HG03558 (cell line): ENCODE data around the gene CPOX.
"Not testable (repeated sequence)": the region's sequence is repeated elsewhere in the genome, so short reads cannot be mapped to it uniquely, and the experiment has no call there.

Source experiments
- ATAC-seq: cut with Tn5 transposase; IDR thresholded peaks from one replicate; pipeline ENCODE4 v1.9.1; 2021; ENCODE audit warnings: moderate number of reproducible peaks; ENCODE audit not compliant: unreplicated experiment; ENCODE audit errors: extremely low read depth

CPOX gene

DNA sequence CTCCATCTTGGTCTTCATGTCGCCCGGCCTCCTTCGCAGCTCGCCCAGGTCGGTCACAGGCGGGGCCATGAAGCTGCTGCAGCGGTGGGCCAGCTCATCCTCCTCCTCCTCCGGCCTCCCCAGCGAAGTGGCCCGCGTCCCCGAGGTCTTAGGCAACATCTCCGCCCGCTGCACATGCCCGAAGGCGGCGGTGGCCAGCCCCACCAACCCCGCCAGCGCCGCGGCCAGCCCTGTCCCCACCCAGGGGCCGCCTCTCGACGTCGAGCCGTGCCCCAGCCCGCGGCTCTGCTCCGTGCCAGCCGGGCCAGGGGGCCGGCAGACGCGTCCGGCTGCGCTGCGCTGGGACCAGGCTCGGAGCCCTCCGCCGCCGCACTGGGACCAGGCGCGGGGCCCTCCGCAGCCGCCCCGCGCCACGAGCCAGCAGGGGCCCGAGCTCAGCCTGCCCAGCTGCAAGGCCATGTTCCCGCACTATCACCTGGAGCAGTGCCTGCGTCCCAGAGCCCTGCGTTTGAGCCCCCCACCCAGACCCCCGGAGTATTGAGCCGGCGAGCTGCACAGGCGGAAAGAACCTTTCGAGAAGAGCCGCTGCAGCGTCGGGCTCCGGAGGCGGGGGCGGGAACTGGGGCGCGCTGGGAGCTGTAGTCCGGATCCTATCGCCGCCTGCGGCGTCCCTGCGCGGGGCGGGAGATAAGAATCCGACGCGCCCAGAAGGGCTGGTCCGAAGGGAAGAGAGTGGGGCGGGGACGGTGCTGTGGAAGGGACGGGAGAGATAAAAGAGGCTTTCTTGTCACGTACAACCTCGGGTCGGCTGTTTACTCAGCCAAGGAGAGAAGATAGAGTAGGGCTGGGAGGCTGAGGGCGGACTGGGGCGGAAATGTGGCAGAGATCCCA, at the start of gene CPOX:
CPOX (minus strand) TSS at position 566 of the 891 bp plus-strand sequence; CDS start at position 459, 107 bp downstream.
- peak; percentile 91 for ATAC-seq

DNA sequence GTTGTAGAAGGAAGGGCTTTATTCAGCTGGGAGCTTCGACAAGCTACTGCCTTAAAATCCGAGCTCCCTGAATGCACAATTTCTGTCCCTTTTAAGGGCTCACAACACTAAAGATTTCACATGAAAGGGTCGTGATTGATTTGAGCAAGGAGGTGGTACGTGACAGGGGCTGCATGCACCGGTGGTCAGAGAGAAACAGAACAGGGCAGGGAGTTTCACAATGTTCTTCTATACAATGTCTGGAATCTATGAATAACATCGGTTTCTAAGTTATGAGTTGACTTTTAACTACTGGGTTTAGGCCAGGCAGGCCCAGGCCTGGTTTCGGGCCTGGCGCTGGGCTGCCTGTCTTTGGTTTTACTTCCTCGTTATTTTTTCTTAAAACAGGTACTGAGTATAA, 49.4 kb upstream of the CPOX start:
- not testable (repeated sequence) for ATAC-seq

DNA sequence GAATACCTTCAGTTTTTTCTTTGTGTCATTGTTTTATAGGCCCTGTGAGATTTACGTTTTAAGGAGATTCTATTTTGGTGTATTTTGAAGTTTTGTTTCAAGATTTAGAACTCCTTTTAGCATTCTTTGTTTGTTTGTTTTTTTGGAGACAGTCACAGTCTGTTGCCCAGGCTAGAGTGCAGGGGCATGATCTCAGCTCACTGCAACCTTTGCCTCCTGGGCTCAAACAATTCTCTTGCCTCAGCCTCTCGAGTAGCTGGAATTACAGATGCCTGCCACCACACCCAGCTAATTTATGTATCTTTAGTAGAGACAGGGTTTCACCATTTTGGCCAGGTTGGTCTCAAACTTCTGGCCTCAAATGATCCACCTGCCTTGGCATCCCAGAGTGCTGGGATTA, 48.3 kb upstream of the CPOX start:
- ATAC-seq, result not testable (repeated sequence)

DNA sequence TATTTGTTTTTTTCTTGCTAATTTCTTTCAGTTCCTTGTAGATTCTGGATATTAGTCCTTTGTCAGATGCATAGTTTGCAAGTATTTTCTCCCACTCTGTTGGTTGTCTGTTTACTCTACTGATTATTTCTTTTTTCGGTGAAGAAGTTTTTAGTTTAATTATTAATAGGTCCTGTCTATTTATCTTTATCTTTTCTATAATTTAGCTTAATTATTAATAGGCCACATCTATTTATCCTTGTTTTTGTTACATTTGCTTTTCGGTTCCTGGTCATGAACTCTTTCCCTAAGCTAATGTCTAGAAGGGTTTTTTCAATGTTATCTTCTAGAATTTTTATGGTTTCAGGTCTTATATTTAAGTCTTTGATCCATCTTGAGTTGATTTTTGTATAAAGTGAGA, 45.1 kb upstream of the CPOX start:
- ATAC-seq, result not testable (repeated sequence)

DNA sequence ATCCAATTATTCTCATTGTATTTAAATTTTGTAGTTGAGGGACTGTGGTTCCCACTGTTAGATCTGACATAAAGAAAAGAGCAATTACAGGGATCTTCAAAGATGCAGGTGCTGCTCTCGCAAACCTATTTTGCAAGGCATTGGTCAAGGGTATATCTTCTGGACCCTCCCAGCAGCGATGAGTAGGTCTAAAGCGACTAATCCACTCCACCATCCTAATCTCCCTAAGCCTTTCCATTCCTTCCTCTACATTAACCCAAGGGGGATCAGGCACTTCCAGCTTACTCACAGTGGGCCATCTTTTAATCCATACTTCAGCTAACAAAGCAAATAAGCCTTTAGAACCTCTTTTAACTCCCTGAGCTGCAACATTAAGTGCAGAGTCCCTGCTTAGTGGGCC, 37.0 kb upstream of the CPOX start:
- no peak for ATAC-seq

DNA sequence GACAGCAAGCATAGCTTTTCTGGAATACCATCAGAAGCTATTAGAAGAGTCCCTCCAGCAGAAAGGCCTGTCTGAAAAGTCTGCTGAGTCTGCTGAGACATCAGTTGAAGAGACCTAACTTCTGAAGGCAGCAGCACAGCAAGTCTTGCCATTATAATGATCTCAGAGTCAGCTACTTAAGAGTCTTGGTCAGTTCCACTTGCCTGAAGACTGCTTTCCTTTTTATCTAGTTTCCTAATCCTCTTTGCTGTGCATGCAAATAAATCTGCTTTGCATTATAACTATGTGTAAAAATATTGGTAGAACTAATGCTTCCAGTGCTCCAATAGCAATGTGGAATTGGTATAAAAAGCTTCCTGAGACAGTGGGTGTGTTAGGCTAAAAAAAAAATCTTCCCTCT, 34.9 kb upstream of the CPOX start:
- ATAC-seq, result no peak

DNA sequence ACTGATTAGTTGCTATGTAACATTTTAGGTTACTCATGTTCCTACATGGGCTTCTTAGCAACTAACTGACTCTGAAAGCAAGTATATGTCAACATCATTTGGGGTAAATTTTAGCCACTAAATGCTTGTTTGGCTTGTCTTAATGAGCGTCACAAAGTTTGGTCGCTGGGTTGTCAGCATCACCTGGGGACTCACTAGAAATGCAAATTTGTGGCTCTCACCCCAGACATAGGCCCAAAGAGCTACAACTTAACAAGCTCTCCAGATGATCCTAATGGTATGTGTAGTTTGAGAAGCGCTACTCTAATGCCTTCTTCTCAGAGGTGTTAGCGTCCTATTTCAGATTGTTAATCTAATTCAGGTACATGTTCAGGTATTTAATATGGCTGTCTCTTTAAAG, 32.7 kb upstream of the CPOX start:
- ATAC-seq, result no peak

DNA sequence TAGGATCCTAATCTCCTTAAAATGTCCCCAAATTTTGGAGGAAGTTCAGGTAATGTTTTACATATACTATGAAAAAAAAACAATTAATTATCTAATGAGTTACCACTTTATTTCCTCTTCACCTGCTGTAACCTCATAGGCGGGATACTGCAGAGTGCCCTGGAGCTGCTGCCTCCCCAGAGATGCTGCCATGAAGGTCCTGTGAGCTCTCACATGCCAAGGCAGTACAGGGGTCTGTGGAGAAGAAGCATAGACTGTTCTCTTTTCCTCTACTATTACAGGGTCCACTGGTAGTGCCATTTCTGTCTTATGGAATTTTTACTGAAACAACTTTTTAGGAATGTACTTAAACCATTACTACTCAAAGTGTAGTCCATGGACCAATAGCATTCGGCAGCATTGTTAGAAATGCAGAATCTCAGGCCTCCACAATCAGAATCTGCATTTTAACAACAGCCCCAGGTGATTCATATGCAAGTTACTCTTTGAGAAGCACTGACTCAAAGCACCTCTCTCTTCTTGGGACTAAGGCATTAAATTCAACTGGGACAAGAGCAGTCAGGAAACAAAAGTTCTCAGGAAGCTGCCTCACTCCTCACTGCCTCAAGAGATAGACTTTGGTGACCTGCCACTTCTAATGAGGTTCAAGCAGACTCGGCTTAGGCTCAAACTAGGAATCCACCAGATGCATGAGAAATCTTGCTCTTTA, 30.3 kb upstream of the CPOX start:
- ATAC-seq, result no peak

DNA sequence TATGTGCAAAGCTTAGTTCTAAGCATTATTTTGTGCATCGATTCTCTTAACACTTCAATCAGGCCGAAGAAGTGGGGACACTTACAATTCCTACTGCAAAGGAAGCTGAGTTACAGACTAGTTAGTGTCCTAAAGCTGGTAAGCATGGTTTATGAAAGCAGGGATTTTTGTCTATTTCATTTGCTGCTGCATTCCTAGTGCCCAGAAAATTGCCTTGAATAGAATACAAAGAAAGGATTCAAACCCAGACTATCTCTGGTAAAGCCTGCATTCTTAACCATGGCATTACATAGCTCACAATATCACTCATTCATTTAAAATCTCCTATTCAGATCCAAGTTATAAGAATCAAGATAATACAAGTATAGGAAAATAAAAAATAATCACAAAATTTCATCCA, 24.4 kb upstream of the CPOX start:
- ATAC-seq, result no peak

DNA sequence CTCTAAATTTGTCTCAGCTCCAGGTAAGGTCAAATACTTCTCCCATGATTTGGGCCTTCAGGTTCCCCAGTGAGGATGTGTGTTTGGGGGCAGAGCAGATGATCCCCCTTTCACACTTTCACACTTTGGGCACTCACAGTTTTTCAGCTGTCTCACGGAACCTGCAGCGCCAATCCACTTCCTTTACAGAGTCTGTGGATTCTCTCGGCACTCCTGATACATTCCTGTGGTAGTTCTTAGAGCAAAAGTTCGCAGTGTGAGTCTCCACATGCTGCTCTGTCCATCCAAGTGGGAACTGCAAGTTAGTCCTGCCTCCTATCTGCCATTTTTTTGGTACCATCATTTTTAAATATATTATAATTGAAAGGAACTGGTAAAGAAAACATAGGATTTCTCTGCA, 20.2 kb upstream of the CPOX start:
- ATAC-seq, result no peak

DNA sequence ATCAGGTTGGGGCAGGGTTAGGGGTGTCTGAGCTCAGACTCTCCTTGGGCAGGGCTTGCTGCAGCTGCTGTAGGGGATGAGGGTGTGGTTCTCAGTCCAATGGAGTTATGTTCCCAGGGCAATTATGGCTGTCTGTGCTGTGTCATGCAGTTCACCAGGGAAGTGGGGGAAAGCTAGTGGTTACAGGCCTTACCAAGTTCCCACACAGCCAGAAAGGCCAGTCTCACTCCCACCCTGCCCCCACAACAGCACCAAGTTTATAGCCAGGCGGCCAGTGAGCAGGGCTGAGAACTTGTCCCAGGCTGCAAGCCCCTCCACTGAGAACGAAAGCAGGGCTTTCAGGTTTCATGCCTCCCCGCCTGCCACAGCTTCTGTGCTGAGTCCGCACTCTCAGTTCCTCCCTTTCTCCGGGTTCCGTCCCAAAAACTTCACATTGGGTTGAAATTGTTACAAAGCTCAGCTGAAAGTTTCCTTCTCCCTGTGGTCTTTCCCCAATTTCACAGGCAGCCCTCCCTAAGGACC, 19.6 kb upstream of the CPOX start:
- ATAC-seq, result peak; percentile 76

DNA sequence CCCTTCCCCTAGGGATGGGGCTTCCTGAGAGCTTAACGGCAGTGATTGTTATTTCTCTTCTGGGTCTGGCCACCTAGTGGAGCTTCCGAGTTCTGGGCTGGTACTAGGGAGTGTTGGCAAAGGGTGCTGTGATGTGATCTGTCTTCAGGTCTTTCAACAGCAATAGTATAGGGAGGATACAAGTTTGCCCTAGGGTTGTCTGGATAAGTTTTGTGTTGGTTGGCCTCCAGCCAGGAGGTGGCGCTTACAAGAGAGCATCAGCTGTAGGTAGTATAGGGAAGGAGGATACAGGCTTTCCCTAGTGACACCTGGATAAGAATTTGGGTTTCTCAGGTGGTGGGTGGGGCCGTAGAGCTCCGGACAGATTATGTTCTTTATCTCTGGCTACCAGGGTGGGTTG, 19.2 kb upstream of the CPOX start:
- ATAC-seq, result peak; percentile 39

DNA sequence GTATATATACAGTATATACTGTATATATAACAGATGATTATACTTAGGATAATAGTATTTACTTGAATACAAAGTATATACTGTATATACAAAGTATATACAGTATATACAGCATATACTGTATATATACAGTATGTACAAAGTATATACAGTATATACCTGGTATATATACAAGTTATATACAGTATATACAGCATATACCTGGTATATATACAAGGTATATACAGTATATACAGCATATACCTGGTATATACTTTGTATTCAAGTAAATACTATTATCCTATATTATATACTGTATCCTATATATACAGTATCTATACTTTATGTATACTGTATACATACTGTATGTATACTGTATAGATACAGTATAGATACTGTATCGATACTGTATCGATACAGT, 14.6 kb upstream of the CPOX start:
- ATAC-seq, result no peak

DNA sequence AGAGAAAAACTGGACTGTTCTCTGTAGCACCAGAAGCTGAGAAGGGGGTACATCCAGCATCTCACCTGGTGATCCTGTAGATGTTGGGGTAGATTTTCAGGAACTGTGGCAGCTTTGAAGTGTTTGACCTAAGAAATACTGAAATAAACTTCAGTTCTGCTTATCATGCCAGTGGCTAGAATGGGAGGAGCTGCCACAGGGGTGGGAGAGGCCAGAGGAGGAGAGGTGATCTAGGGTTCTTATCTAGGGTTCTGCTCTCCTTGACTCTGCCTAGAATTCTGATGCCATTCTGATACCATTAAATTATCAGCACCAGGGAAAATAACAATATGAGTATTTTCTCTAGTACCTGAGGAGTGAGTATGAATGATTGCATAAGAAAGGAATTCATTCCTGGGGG, 10.2 kb upstream of the CPOX start:
- ATAC-seq, result no peak

DNA sequence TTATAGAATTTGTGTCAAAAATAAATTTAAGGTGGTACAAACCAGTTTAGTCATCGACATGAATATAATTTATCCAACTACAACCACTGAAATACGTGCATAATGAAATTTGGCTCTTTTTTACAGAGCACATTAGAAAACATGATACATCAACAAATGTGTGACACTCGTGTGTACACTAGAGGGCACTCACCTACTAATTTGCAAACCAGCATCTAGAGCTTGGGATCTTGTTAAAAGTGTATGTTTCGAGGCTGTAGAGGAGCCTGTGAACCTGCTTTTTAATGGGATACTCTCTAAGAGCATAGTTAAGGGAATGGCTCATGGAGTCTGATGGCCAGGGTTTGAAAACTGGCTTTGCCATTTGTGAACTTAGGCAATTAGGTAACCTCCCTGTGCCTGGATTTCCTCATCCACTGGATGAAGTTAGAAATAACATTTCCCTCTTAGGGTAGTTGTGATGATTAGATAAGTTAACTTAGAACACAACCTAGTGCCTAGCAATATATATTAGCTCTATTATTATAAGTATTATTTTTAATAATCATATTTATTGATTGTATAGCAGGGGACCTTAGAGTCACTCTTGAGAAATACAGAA, 8.8 kb upstream of the CPOX start:
- peak; percentile 36 for ATAC-seq

DNA sequence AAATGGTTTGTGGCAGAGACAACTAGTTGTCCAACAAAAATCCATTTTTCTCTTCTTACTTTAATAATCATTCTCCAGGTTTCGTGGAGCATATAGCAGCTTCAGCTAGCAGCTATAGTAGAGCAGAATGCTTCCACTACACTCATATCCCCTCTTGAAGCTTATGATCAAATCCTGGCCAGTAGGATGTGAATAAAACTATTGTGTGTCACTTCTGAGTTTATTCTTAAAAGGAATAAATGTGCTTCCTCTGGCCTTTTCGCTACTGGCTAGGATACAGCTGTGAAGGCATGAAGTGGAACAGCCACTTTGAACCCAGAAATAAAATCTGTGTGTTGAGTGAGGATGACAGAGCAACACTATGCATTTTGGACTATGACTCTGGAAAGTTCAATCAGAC, 7.8 kb upstream of the CPOX start:
- no peak for ATAC-seq

DNA sequence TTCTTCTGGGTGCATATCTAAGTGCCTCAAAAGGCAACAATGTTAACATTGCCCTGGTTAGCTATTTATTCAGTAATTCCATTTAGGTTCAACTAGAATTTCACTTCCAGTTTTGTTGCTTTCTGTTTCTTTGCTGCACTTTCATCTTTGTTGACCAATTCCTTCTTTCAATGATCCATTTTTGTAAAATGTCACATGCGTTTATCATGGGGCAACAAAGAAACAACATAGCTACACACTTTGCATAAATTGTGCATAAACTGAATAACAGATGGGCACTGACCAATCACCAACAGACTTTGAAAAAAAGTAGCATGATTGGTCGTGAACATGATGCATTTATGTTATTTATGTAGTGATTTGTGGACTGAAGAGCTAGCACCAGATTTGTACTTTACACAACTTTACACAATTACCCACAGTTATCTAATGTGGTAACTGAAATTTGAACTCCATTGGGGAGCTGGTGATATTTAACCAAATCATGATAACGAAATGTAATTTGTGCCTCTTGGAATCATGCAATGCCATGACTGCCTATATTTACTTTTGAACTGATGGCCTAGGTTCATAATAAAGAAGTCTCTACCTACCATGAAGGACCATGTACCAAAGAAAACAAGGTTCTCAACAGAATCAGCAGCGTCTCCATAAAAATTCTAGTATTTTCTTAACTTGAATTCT, 7.1 kb upstream of the CPOX start:
- ATAC-seq, result peak; percentile 38

DNA sequence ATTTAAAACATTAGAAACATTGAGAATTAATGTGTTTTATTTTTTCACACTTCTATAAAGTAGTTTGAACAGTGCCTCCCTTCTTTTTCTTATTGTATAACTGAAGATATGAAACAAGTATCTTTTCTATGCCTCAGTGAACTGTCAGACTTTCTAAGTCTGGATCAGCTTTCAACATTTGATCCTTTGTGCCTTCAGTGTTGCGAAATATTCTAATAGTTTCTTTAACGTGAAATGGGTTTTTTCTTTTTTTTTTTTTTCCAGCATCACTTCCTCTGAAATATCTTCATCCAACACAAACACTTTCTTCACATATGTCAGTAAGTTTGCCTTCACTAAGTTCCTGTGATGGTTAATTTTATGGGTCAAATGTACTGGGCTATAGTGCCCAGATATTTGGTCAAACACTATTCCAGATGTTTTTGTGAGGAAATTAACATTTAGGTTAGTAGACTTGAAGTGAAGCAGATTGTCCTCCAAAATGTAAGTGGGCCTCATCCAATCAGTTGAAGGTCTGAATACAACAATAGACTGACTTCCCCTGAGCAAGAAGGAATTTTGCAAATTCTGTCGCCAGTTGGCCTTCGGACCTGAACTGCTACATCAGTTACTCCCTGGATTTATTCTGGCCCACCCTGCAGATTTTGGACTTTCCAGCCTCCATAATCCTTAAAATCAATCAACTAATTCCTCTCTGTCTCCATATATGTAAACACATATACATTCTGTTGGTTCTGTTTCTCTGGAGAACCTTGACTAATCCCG, 6.4 kb upstream of the CPOX start:
- no peak for ATAC-seq

DNA sequence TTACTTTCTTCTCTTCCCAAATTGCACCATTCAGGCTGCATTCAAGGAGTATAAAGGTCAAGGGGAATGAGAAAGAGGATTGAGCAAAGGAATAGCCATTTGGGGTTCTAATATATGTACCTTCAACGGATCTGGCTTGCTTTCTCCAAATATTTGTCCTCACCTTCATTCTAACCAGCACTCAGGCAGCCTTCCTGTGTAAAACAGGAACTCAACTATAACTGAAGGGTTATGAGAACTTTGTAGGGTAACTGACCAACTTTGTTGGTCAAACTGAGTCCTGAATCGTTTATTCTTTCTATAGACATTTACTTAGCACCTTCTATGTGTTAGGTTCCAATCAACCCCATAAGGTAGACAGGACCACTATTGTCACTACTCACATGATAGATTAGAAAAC, 5.1 kb upstream of the CPOX start:
- ATAC-seq, result no peak
